Fibroblast of lung (primary cell): ENCODE measurements around the gene LGR6. TPM values are rescaled to one million over a fixed set of nuclear protein-coding genes. Genes with fewer than 3 reads are reported as not detected.

Experiments
- DNase-seq, 2 donors: peaks; one replicate each; pipeline versions ENCODE4 v3.0.0 to v3.0.0-alpha.2; 2010; ENCODE audit warnings: low read depth in 2 of 2
- H2AFZ ChIP-seq: 2 replicates; pipeline ENCODE4 v1.5.1; 2012; ENCODE audit warnings: low read length, control low read depth, inconsistent platforms
- H3K27ac ChIP-seq: 2 replicates; pipeline ENCODE4 v1.5.1; 2011; ENCODE audit warnings: low read length, control low read depth; ENCODE audit not compliant: insufficient read depth
- H3K27me3 ChIP-seq: 2 replicates; pipeline ENCODE4 v1.5.1; 2011; ENCODE audit warnings: mild to moderate bottlenecking, low read length; ENCODE audit not compliant: control insufficient read depth, insufficient read depth
- H3K36me3 ChIP-seq: 2 replicates; pipeline ENCODE4 v1.5.1; 2011; ENCODE audit warnings: low read length; ENCODE audit not compliant: control insufficient read depth, insufficient read depth
- H3K4me1 ChIP-seq: 2 replicates; pipeline ENCODE4 v1.5.1; 2011; ENCODE audit warnings: low read length; ENCODE audit not compliant: control insufficient read depth, insufficient read depth; ENCODE audit errors: extremely low read depth
- H3K4me2 ChIP-seq: 2 replicates; pipeline ENCODE4 v1.5.1; 2011; ENCODE audit warnings: low read length, control low read depth; ENCODE audit not compliant: insufficient read depth; ENCODE audit errors: extremely low read depth
- H3K4me3 ChIP-seq, 4 experiments: fragments of 200-600 bp in 1 of 4; sonication (generic) in 1 of 4; replicated peaks in 1 of 4; 2 replicates each; pipeline ENCODE4 v1.5.1; 2011 to 2016; ENCODE audit warnings: low read length in 4 of 4, low read depth in 3 of 4, mild to moderate bottlenecking in 3 of 4, control low read depth in 2 of 4, inconsistent platforms in 1 of 4, mixed read lengths in 1 of 4; ENCODE audit not compliant: insufficient read depth in 1 of 4; ENCODE audit errors: control extremely low read depth in 1 of 4
- H3K79me2 ChIP-seq: 2 replicates; pipeline ENCODE4 v1.5.1; 2012; ENCODE audit warnings: mild to moderate bottlenecking, low read length, inconsistent platforms; ENCODE audit not compliant: control insufficient read depth, insufficient read depth
- H3K9ac ChIP-seq: 2 replicates; pipeline ENCODE4 v1.5.1; 2011; ENCODE audit warnings: mild to moderate bottlenecking, low read length, control low read depth; ENCODE audit not compliant: insufficient read depth
- H3K9me3 ChIP-seq: 2 replicates; pipeline ENCODE4 v1.5.1; 2012; ENCODE audit warnings: low read depth, low read length; ENCODE audit not compliant: control insufficient read depth, insufficient read depth
- H4K20me1 ChIP-seq: 2 replicates; pipeline ENCODE4 v1.5.1; 2011; ENCODE audit warnings: low read length; ENCODE audit not compliant: control insufficient read depth, insufficient read depth; ENCODE audit errors: extremely low read depth
- EZH2 ChIP-seq: IDR thresholded peaks from 2 replicates; pipeline ENCODE4 v1.5.1; 2012; ENCODE audit warnings: low read length, control low read depth, mild to moderate bottlenecking; ENCODE audit errors: missing control alignments
- polyA plus RNA-seq, 2 donors: library from polyadenylated mRNA; depleted of rRNA in 1 of 2; stranded (reverse) in 1 of 2; unstranded in 1 of 2; fragments of >200 nt; gene quantifications; 2 replicates each; pipeline ENCODE4 v1.2.1, GENCODE V29; 2011 to 2012; ENCODE audit warnings: missing spikeins in 1 of 2
- total RNA-seq: library from RNA; depleted of rRNA; stranded (reverse); fragments of >200 nt; gene quantifications from 2 replicates; pipeline ENCODE4 v1.2.1, GENCODE V29; 2014
- TF ChIP-seq, protein P1 (sequence below), 2 donors: IDR thresholded peaks in 1 of 2; conservative IDR thresholded peaks in 1 of 2; 1 replicate in 1 of 2; 2 replicates in 1 of 2; pipeline ENCODE4 v1.5.1; 2011 to 2012; ENCODE audit warnings: low read length in 2 of 2, control low read depth in 1 of 2, inconsistent platforms in 1 of 2, low read depth in 1 of 2, mild to moderate bottlenecking in 1 of 2

LGR6 gene
- total and polyA plus RNA-seq, 2 donors (not counting 1 experiment from before 2014, with no cell fraction given) = 0.02 TPM; not detected in 1

- no peak overlapping the region for H3K4me3 ChIP-seq
- H3K27ac ChIP-seq = no peak overlapping the region
- peaks cover 4% of the 10 kb centered on the region for H3K27me3 ChIP-seq
- H3K9me3 ChIP-seq = no peaks in the 10 kb centered on the region
- no peaks in the 10 kb centered on the region for H3K79me2 ChIP-seq
- H3K4me1 ChIP-seq = no peaks in the 10 kb centered on the region
- H3K4me2 ChIP-seq = no peak overlapping the region
- H2AFZ ChIP-seq = no peak overlapping the region
- H3K36me3 ChIP-seq = no peaks in the 10 kb centered on the region
- TF ChIP-seq, protein P1, sequence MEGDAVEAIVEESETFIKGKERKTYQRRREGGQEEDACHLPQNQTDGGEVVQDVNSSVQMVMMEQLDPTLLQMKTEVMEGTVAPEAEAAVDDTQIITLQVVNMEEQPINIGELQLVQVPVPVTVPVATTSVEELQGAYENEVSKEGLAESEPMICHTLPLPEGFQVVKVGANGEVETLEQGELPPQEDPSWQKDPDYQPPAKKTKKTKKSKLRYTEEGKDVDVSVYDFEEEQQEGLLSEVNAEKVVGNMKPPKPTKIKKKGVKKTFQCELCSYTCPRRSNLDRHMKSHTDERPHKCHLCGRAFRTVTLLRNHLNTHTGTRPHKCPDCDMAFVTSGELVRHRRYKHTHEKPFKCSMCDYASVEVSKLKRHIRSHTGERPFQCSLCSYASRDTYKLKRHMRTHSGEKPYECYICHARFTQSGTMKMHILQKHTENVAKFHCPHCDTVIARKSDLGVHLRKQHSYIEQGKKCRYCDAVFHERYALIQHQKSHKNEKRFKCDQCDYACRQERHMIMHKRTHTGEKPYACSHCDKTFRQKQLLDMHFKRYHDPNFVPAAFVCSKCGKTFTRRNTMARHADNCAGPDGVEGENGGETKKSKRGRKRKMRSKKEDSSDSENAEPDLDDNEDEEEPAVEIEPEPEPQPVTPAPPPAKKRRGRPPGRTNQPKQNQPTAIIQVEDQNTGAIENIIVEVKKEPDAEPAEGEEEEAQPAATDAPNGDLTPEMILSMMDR (conservative IDR thresholded peaks at IDR 0.05 in 1 of 2, IDR thresholded peaks at IDR 0.05 in 1 of 2; ENCODE audit: low read depth in 1 of 2, low read length in 2 of 2) = no peak
- DNase-seq = no peak
- no peak overlapping the region for H3K9ac ChIP-seq
- H4K20me1 ChIP-seq = no peaks in the 10 kb centered on the region
Observed at GRCh38 chr1:202204065-202204464, 10.5 kb downstream of the LGR6 start.

DNA sequence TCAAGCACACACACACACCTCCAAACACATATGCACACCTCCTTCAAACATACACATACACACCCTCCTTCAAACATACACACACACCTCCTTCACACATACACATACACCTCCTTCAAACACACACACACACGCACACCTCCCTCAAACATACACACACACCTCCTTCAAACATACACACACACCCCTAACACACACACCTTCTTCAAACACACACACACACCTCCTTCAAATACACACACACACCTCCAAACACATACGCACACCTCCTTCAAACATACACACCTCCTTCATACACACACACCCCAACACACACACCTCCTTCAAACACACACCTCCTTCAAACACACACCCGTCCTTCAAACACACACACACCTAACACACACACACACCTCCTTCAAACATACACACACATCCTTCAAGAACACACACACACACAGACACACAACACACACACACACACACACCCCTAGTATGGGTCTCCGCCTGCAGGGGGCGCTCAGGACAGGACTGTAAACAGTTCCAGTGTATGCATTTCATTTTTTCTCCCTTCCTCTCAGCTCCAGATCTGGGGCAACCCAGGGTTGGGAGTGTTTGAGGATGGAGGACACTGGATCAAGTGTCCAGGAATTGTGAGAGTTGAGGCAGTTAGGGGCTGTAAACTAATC lies 12.1 kb downstream of the LGR6 start:
- H3K4me3 ChIP-seq = no peak overlapping the region
- no peaks in the 10 kb centered on the region for H3K4me1 ChIP-seq
- TF ChIP-seq EZH2 = no peak
- TF ChIP-seq, protein P1 (conservative IDR thresholded peaks at IDR 0.05 in 1 of 2, IDR thresholded peaks at IDR 0.05 in 1 of 2; ENCODE audit: low read depth in 1 of 2, low read length in 2 of 2) = peak in 1 of 2 donors; percentile 17
- peaks cover 13% of the 10 kb centered on the region for H3K27me3 ChIP-seq
- H3K9ac ChIP-seq = no peak overlapping the region
- no peaks in the 10 kb centered on the region for H3K9me3 ChIP-seq
- H4K20me1 ChIP-seq = no peaks in the 10 kb centered on the region
- no peaks in the 10 kb centered on the region for H3K36me3 ChIP-seq
- H2AFZ ChIP-seq = no peak overlapping the region
- no peak overlapping the region for H3K4me2 ChIP-seq
- H3K27ac ChIP-seq = no peak overlapping the region
- no peaks in the 10 kb centered on the region for H3K79me2 ChIP-seq
- DNase-seq = no peak

DNA sequence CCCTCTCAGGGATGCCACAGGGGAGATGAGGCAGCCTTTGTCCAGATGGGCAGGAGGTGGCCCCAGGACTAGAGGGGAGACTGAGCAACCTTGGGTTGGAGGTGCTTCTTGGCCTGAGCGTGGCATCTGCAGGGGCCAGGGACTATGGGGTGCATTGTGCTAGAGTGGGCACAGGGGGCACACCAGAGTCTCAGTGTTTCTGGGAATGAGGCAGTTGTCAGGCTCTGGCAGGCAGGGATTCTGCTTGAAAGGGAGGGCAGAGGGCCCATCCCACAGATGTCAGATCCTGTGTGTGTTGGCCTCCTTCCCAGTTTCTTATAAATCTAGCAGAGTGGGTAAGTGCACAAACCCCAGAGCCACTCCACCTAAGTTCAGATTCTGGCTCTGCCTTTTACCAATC lies 13.7 kb downstream of the LGR6 start:
- Histone ChIP-seq H4K20me1 (no peaks in the 10 kb centered on the region), H3K27ac (no peak overlapping the region), H3K4me1 (no peaks in the 10 kb centered on the region), H3K4me2 (no peak overlapping the region), H3K36me3 (no peaks in the 10 kb centered on the region), H3K79me2 (no peaks in the 10 kb centered on the region), H3K27me3 (peaks cover 17% of the 10 kb centered on the region), H3K9me3 (no peaks in the 10 kb centered on the region), H2AFZ (no peak overlapping the region), H3K4me3 (no peak overlapping the region), H3K9ac (no peak overlapping the region)
- no peak for TF ChIP-seq EZH2
- TF ChIP-seq, protein P1 (conservative IDR thresholded peaks at IDR 0.05 in 1 of 2, IDR thresholded peaks at IDR 0.05 in 1 of 2; ENCODE audit: low read depth in 1 of 2, low read length in 2 of 2) = peak; percentile 20 to 22
- peak; percentile 76 to 77 for DNase-seq
